ENCODE data around the gene STIL.
"Not testable (repeated sequence)": the region's sequence is repeated elsewhere in the genome, so short reads cannot be mapped to it uniquely, and the experiment has no call there.

Gene STIL

GRCh38 chr1:47313915-47314664, at the start of gene STIL:
STIL (minus strand) TSS chr1:47314147; CDS start chr1:47310319, 3,828 bp downstream.
- DNase-seq (ENCODE audit: low read depth, low spot score), result peak; percentile 98

- DNase-seq (ENCODE audit: low read depth, low spot score), result no peak
These were observed 48.9 kb upstream of the STIL start for GRCh38 chr1:47362828-47363227.

DNA sequence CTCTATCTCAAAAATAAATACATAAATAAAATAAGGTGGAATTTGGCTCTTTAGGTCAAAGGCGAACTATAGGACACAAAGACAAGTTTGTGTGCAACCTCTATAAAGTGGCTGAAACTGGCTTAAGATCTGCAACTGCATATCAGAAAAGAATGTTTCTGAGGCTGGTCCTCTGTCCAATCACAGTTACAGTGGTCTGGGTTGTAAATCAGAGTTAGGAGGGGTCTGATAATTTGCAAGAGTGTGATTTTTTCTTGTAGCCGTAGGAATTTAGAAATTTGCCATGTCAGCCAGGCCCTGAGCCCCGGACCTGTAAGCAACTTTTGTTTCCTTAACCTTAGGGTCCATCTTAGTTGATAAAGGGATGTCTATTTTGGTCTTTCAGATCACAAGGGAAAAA, 47.4 kb upstream of the STIL start:
- no peak for DNase-seq (ENCODE audit: low read depth, low spot score)

GRCh38 chr1:47351305-47351704, 37.4 kb upstream of the STIL start:
- no peak for DNase-seq (ENCODE audit: low read depth, low spot score)

- no peak for DNase-seq (ENCODE audit: low read depth, low spot score)
These were observed 34.3 kb upstream of the STIL start for GRCh38 chr1:47348246-47348645.

DNA sequence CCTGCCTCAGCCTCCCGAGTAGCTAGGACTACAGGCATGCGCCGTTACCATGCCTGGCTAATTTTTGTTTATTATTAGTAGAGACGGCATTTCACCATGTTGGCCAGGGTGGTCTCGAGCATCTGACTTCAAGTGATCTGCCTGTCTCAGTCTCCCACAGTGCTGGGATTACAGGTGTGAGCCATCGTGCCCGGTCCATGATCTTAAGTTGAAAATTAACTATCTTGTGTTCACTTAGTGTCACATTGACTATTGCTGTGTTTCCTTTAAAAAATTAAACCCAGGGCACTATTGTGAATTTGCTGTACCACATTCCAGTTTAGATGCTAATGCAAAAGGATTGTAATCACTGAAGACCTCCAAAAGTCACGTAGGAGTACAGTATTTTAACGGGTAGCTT, 33.8 kb upstream of the STIL start:
- DNase-seq (ENCODE audit: low read depth, low spot score), result no peak

GRCh38 chr1:47346979-47347378, 33.0 kb upstream of the STIL start:
- not testable (repeated sequence) for DNase-seq (ENCODE audit: low read depth, low spot score)

DNA sequence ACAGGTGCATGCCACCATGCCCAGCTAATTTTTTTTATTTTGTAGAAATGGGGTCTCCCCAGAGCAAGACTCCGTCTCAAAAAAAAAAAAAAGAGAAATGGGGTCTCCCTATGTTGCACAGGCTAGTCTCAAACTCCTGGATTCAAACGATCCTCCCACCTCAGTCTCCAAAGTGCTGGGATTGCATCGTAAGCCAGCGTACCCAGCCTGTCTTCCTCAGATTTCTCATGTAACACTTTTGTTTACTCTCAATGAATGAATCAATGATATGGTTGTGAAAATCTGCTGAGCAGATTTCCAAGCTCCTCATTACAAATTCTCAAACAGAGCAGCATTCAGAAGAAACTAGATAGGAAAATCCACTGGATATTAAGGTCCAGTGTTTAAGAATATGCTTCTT, 26.3 kb upstream of the STIL start:
- DNase-seq (ENCODE audit: low read depth, low spot score), result no peak

DNA sequence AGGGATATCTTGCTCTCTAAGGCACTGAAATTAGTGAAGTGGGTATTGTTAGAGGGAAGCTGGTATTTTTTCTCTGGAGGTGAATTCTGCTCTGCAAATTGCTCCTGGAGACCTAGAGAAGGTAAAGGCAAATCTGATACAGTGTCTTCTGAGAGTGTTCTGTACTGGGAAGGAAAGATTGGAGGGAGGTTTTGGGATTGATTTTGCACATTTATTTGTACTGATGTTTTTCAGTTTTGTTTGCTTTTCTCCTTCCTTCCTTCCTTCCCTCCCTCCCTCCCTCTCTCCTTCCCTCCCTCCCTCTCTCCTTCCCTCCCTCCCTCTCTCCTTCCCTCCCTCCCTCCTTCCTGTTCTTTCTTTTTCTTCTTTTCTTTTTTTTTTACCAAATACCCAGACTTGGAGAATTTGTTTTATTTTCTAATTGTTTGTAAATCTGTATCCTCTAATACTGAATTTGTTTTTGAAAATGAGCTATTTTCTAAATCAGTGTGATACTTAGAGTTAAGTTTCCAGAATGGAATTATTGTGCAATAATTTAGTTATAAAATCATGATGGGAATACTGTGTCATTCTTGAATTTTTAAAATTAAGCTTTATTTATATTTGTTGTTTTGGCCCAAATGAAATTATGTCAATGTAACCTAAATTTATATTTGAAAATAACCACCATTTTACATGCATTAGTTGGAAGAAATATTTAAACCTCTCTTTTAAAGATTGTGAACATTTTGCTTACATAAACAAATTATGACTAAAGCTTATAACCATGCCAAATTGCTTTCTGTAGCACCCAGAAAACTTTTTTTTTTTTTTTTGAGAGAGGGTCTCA, 24.5 kb upstream of the STIL start:
- no peak for DNase-seq (ENCODE audit: low read depth, low spot score)

- DNase-seq (ENCODE audit: low read depth, low spot score), result no peak
These were observed 23.4 kb upstream of the STIL start for GRCh38 chr1:47337350-47337749.

- no peak for DNase-seq (ENCODE audit: low read depth, low spot score)
These were observed 21.0 kb upstream of the STIL start for GRCh38 chr1:47334765-47335435.

- no peak for DNase-seq (ENCODE audit: low read depth, low spot score)
These were observed 20.2 kb upstream of the STIL start for GRCh38 chr1:47333922-47334764.

GRCh38 chr1:47333578-47333921, 19.6 kb upstream of the STIL start, which contains the start of gene CMPK1:
CMPK1 (plus strand) TSS chr1:47333790; CDS start chr1:47333946, 156 bp downstream.
- DNase-seq (ENCODE audit: low read depth, low spot score), result no peak

GRCh38 chr1:47332779-47333577, 19.0 kb upstream of the STIL start:
- DNase-seq (ENCODE audit: low read depth, low spot score), result no peak

DNA sequence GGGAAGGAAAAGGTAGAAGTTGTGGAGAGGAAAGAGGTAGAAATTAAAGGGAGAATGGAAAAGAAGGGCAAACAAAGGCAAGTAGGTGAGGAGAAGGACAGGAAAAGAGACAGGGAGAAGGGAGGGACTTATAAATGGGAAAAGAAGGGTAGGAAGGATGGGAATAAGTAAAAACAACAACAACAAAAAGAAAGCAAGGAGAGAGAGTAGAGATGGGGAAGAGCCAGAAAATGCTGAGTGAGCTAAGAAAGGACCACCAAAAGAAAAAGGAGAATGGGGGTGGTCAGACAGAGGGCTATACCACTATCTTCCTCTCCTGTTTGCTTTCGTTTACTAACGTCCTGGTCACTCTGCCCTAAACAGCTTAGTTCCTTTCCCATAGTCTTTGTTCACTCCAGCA, 17.9 kb upstream of the STIL start:
- DNase-seq (ENCODE audit: low read depth, low spot score), result no peak

DNA sequence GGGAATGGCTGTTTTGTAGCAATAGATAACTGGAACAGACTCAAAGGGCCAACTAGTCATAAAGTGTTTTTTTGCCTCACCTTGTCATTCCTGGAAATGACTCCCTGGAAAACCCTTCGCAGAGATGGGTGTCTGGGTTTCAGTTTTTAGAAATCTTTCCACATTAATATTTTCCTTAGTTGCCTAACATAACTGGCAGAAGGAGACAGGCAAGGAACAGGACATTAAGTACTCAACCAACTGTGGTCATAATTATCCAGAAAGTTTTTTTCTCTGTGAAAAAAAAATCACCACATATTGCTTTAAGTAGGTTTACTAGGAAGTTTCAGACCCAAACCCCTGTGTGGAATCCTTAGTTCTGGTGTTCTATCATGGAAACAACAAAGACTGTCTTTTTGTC, 16.3 kb upstream of the STIL start:
- no peak for DNase-seq (ENCODE audit: low read depth, low spot score)

DNA sequence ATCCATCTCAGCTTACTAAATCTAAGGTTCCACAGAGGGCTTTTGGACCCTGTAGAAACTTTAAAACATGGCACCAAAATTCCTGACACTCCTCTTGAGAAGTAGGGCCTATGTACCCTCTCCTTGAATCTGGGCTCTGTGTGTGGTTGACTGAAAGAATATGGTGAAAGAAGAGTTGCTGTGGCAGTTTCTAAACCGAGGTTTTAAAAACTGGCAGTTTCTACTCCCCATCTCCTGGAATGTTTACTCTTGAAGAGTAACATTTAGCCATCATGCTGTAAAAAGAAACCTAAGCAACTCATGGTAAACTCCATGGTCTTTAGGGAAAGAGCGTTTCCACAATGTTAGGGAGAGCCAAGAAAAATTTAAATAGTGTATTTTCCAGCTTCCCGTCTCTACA, 15.0 kb upstream of the STIL start:
- no peak for DNase-seq (ENCODE audit: low read depth, low spot score)

GRCh38 chr1:47326271-47326670, 12.3 kb upstream of the STIL start:
- DNase-seq (ENCODE audit: low read depth, low spot score), result no peak

DNA sequence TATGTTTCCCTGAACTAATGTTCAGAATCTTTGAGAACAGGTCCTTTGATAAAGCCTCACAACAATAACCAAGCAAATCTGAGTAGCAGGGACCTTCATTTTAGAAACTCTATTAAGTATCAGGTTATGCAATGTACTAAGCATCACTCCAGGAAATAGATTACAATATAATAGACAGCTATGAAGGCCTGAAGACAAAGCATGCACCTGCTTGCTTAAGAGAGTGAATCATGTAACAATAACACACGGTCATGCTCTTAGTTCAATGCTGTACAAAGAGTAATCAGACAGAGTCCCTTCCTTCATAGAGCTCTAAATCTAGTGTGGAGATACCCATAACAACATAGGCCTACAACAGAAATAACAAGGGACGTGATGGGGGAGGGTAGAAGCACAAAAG, 11.6 kb upstream of the STIL start:
- DNase-seq (ENCODE audit: low read depth, low spot score), result no peak

- DNase-seq (ENCODE audit: low read depth, low spot score), result no peak
These were observed 10.7 kb upstream of the STIL start for GRCh38 chr1:47324682-47325081.

DNA sequence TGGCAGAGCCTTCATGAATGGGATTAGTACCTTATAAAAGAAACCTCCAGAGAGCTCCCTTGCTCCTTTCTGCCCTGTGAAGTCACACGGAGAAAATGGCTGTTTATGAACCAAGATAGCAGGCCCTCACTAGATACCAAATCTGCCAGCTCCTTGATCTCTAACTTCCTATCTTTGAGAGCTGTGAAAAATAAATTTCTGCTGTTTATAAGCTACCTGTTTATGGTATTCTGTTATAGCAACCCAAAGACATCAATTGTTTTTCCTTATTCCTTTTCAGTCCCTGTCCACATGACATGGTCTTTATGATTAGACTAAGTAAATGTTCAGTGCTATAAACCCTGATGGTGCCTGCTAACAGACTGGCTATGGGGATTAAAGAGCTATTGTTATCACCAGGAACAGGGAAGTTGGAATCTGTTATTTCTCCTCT, 9.7 kb upstream of the STIL start:
- no peak for DNase-seq (ENCODE audit: low read depth, low spot score)

Measured in brain pericyte (primary cell).